ENCODE data around the gene NIBAN1. TPM values are rescaled to one million over a fixed set of nuclear protein-coding genes. Genes with fewer than 3 reads are reported as not detected.

Gene NIBAN1
- polyA plus RNA-seq, 1 donor from 2014 or later = 0.09 TPM

DNA sequence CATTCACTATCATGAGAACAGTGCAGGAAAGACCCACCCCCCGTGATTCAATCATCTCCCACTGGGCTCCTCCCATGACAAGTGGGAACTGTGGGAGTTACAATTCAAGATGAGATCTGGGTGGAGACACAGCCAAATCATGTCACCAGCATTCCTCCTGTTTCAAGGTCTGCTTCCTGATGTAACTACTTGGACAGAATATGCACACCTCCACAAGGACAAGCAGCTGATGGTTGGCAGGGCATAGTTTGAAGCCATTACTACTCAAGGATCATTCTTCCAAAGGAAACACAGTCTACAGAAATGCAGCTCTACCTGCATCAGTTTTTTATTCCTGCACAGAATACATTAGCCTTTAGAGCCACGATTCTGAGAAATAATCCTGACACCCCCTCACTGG, 42.6 kb upstream of the NIBAN1 start:
- Histone ChIP-seq H3K27me3 (ENCODE audit: insufficient read depth, low read depth, low read length) (peaks cover 3% of the 10 kb centered on the region), H3F3A (ENCODE audit: insufficient read depth, low read length, poor library complexity, severe bottlenecking) (no peaks in the 10 kb centered on the region), H3K4me2 (ENCODE audit: low read length) (no peak overlapping the region), H3K79me2 (replicated peaks; ENCODE audit: insufficient read depth, low read length) (no peaks in the 10 kb centered on the region), H3K4me3 (ENCODE audit: low read length) (no peak overlapping the region), H4K20me1 (ENCODE audit: insufficient read depth) (no peaks in the 10 kb centered on the region), H3K9me2 (ENCODE audit: insufficient read depth, low read length) (no peaks in the 10 kb centered on the region), H2AFZ (ENCODE audit: low read depth, low read length) (no peak overlapping the region), H3K9ac (ENCODE audit: low read length) (no peak overlapping the region), H3K27ac (ENCODE audit: low read length) (no peak overlapping the region), H3K36me3 (ENCODE audit: insufficient read depth, low read length) (no peaks in the 10 kb centered on the region), H3K9me3 (ENCODE audit: low read length) (no peaks in the 10 kb centered on the region)
- TF ChIP-seq TAF1 (IDR thresholded peaks at IDR 0.05; ENCODE audit: low read depth) = no peak
- TF ChIP-seq POLR2AphosphoS5 (IDR thresholded peaks at IDR 0.05) = no peak
- TF ChIP-seq EZH2 (IDR thresholded peaks at IDR 0.05; ENCODE audit: borderline replicate concordance, insufficient read depth, low read length, poor library complexity, severe bottlenecking) = no peak
- TF ChIP-seq EP300 (conservative IDR thresholded peaks at IDR 0.05; ENCODE audit: poor library complexity, severe bottlenecking) = no peak
- TF ChIP-seq MXI1 (conservative IDR thresholded peaks at IDR 0.05; ENCODE audit: poor library complexity, severe bottlenecking) = no peak
- TF ChIP-seq, protein P1, sequence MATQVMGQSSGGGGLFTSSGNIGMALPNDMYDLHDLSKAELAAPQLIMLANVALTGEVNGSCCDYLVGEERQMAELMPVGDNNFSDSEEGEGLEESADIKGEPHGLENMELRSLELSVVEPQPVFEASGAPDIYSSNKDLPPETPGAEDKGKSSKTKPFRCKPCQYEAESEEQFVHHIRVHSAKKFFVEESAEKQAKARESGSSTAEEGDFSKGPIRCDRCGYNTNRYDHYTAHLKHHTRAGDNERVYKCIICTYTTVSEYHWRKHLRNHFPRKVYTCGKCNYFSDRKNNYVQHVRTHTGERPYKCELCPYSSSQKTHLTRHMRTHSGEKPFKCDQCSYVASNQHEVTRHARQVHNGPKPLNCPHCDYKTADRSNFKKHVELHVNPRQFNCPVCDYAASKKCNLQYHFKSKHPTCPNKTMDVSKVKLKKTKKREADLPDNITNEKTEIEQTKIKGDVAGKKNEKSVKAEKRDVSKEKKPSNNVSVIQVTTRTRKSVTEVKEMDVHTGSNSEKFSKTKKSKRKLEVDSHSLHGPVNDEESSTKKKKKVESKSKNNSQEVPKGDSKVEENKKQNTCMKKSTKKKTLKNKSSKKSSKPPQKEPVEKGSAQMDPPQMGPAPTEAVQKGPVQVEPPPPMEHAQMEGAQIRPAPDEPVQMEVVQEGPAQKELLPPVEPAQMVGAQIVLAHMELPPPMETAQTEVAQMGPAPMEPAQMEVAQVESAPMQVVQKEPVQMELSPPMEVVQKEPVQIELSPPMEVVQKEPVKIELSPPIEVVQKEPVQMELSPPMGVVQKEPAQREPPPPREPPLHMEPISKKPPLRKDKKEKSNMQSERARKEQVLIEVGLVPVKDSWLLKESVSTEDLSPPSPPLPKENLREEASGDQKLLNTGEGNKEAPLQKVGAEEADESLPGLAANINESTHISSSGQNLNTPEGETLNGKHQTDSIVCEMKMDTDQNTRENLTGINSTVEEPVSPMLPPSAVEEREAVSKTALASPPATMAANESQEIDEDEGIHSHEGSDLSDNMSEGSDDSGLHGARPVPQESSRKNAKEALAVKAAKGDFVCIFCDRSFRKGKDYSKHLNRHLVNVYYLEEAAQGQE (IDR thresholded peaks at IDR 0.05; ENCODE audit: borderline replicate concordance) = no peak
- TF ChIP-seq, protein P2, sequence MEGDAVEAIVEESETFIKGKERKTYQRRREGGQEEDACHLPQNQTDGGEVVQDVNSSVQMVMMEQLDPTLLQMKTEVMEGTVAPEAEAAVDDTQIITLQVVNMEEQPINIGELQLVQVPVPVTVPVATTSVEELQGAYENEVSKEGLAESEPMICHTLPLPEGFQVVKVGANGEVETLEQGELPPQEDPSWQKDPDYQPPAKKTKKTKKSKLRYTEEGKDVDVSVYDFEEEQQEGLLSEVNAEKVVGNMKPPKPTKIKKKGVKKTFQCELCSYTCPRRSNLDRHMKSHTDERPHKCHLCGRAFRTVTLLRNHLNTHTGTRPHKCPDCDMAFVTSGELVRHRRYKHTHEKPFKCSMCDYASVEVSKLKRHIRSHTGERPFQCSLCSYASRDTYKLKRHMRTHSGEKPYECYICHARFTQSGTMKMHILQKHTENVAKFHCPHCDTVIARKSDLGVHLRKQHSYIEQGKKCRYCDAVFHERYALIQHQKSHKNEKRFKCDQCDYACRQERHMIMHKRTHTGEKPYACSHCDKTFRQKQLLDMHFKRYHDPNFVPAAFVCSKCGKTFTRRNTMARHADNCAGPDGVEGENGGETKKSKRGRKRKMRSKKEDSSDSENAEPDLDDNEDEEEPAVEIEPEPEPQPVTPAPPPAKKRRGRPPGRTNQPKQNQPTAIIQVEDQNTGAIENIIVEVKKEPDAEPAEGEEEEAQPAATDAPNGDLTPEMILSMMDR (IDR thresholded peaks at IDR 0.05; ENCODE audit: poor library complexity, severe bottlenecking) = no peak
- no peak for TF ChIP-seq SMC3 (conservative IDR thresholded peaks at IDR 0.05; ENCODE audit: poor library complexity)

GRCh38 chr1:185015631-185016030, 41.3 kb upstream of the NIBAN1 start:
- Histone ChIP-seq H3K9me3 (ENCODE audit: low read length) (no peaks in the 10 kb centered on the region), H3F3A (ENCODE audit: insufficient read depth, low read length, poor library complexity, severe bottlenecking) (no peaks in the 10 kb centered on the region), H3K79me2 (replicated peaks; ENCODE audit: insufficient read depth, low read length) (no peaks in the 10 kb centered on the region), H2AFZ (ENCODE audit: low read depth, low read length) (no peak overlapping the region), H4K20me1 (ENCODE audit: insufficient read depth) (no peaks in the 10 kb centered on the region), H3K4me2 (ENCODE audit: low read length) (no peak overlapping the region), H3K9me2 (ENCODE audit: insufficient read depth, low read length) (no peaks in the 10 kb centered on the region), H3K27ac (ENCODE audit: low read length) (no peak overlapping the region), H3K9ac (ENCODE audit: low read length) (no peak overlapping the region), H3K36me3 (ENCODE audit: insufficient read depth, low read length) (no peaks in the 10 kb centered on the region), H3K4me3 (ENCODE audit: low read length) (no peak overlapping the region), H3K27me3 (ENCODE audit: insufficient read depth, low read depth, low read length) (peaks cover 13% of the 10 kb centered on the region)
- TF ChIP-seq, protein P2 (IDR thresholded peaks at IDR 0.05; ENCODE audit: poor library complexity, severe bottlenecking) = no peak
- TF ChIP-seq EP300 (conservative IDR thresholded peaks at IDR 0.05; ENCODE audit: poor library complexity, severe bottlenecking) (no peak), RAD21 (conservative IDR thresholded peaks at IDR 0.05) (no peak)

All from neural cell (in vitro differentiated cells).